ENCODE measurements around the gene TLL1.

The TLL1 gene

GRCh38 chr4:165971933-165972332 lies 98.9 kb downstream of the TLL1 start:
- DNase-seq (ENCODE audit: low read depth), result no peak

- no peak for DNase-seq (ENCODE audit: low read depth)
Measured at GRCh38 chr4:165972747-165973146, 99.7 kb downstream of the TLL1 start.

GRCh38 chr4:165982934-165983333 lies 109.9 kb downstream of the TLL1 start:
- DNase-seq (ENCODE audit: low read depth), result no peak

GRCh38 chr4:165986956-165987698 lies 114.1 kb downstream of the TLL1 start:
- no peak for DNase-seq (ENCODE audit: low read depth)

- DNase-seq (ENCODE audit: low read depth), result no peak
Measured at GRCh38 chr4:165991325-165992180, 118.5 kb downstream of the TLL1 start.

GRCh38 chr4:165992283-165992682 lies 119.2 kb downstream of the TLL1 start:
- DNase-seq (ENCODE audit: low read depth), result no peak

- DNase-seq (ENCODE audit: low read depth), result no peak
Measured at GRCh38 chr4:165994701-165995100, 121.7 kb downstream of the TLL1 start.

GRCh38 chr4:166003811-166004210 lies 130.8 kb downstream of the TLL1 start:
- no peak for DNase-seq (ENCODE audit: low read depth)

- DNase-seq (ENCODE audit: low read depth), result no peak
Measured at GRCh38 chr4:166006217-166006616, 133.2 kb downstream of the TLL1 start.

- no peak for DNase-seq (ENCODE audit: low read depth)
Measured at GRCh38 chr4:166008510-166008909, 135.5 kb downstream of the TLL1 start.

GRCh38 chr4:166012129-166013030 lies 139.3 kb downstream of the TLL1 start:
- no peak for DNase-seq (ENCODE audit: low read depth)

GRCh38 chr4:166014411-166014810 lies 141.4 kb downstream of the TLL1 start:
- no peak for DNase-seq (ENCODE audit: low read depth)

- no peak for DNase-seq (ENCODE audit: low read depth)
Measured at GRCh38 chr4:166017804-166018203, 144.8 kb downstream of the TLL1 start.

- no peak for DNase-seq (ENCODE audit: low read depth)
Measured at GRCh38 chr4:166019441-166020220, 146.6 kb downstream of the TLL1 start.

GRCh38 chr4:166021617-166022016 lies 148.6 kb downstream of the TLL1 start:
- DNase-seq (ENCODE audit: low read depth), result no peak

GRCh38 chr4:166034965-166035364 lies 161.9 kb downstream of the TLL1 start:
- no peak for DNase-seq (ENCODE audit: low read depth)

GRCh38 chr4:166039822-166040221 lies 166.8 kb downstream of the TLL1 start:
- DNase-seq (ENCODE audit: low read depth), result no peak

- DNase-seq (ENCODE audit: low read depth), result no peak
Measured at GRCh38 chr4:166042510-166043055, 169.5 kb downstream of the TLL1 start.

GRCh38 chr4:166043801-166044200 lies 170.8 kb downstream of the TLL1 start:
- DNase-seq (ENCODE audit: low read depth), result no peak

GRCh38 chr4:166044871-166045270 lies 171.8 kb downstream of the TLL1 start:
- no peak for DNase-seq (ENCODE audit: low read depth)

- DNase-seq (ENCODE audit: low read depth), result no peak
Measured at GRCh38 chr4:166045457-166045856, 172.4 kb downstream of the TLL1 start.
